Spleen (tissue), 7 donors: Measurements from ENCODE around the gene CPLX1.

Experiments
- CTCF ChIP-seq, 11 experiments: fragments of 200-600 bp in 7 of 11; fragments of 450-650 bp in 4 of 11; sonication (generic) in 4 of 11; IDR thresholded peaks in 8 of 11; conservative IDR thresholded peaks in 3 of 11; 1 replicate in 7 of 11; 2 replicates in 4 of 11; pipeline versions ENCODE4 v1.4.0 to v1.8.0; 2016 to 2021; ENCODE audit warnings: antibody characterized with exemption in 11 of 11, inconsistent platforms in 4 of 11, mild to moderate bottlenecking in 1 of 11
- POLR2A ChIP-seq, 3 donors: fragments of 450-650 bp; IDR thresholded peaks; one replicate each; pipeline ENCODE4 v1.5.1; 2017; ENCODE audit warnings: antibody characterized with exemption in 3 of 3, mild to moderate bottlenecking in 1 of 3
- donor health status: DM: no; HTN: no; CAD: no; lungs with moderate emphysema.
- donor health status: DM: no; HTN: no; CAD: no.
- donor health status: DM: no; HTN: no; CAD: no.

DNA sequence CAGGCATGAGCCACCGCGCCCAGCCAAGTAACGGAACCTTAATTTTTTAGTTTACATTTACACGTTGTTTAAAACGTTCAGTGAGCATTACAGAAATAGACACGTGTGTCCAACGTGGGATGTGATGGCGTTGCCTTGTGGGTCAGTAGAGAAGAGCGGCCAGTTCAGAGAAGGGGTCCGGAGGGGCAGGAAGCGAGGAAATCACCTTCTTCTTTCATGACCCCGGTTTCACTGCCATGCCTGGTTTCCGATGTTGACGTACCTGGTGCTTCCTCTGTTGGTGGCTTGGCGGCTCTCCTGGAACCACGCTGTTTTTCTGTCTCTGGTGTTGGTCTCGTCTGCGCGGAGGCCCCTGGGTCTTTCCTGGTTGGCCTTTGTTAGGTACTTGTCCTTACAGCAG is 77.5 kb downstream of the CPLX1 start:
- TF ChIP-seq POLR2A (IDR thresholded peaks at IDR 0.05), result no peak
- TF ChIP-seq CTCF (IDR thresholded peaks at IDR 0.05 in 8 of 11, conservative IDR thresholded peaks at IDR 0.05 in 3 of 11), result no peak
